Neural cell (in vitro differentiated cells): Measurements from ENCODE around the gene CYP26A1. TPM values are rescaled to one million over a fixed set of nuclear protein-coding genes. Genes with fewer than 3 reads are reported as not detected.

Experiments
- H2AFZ ChIP-seq: fragments of 200-600, 300-800 bp; sonication (generic), shearing (Covaris generic); 2 replicates; pipeline ENCODE4 v1.6.0; 2014; ENCODE audit warnings: low read depth, mild to moderate bottlenecking, antibody characterized with exemption, low read length, moderate library complexity
- H3F3A ChIP-seq: fragments of 200-600 bp; shearing (Covaris generic); 2 replicates; pipeline ENCODE4 v1.6.1; 2016; ENCODE audit warnings: mild to moderate bottlenecking, moderate library complexity, mixed read lengths, antibody characterized with exemption, low read length; ENCODE audit not compliant: insufficient read depth, poor library complexity, severe bottlenecking
- H3K27ac ChIP-seq: fragments of 200-600, 300-800 bp; sonication (generic), shearing (Covaris generic); 2 replicates; pipeline ENCODE4 v1.5.1; 2014; ENCODE audit warnings: mild to moderate bottlenecking, low read length, moderate library complexity
- H3K27me3 ChIP-seq: fragments of 300-800, 200-600 bp; sonication (generic), shearing (Covaris generic); 2 replicates; pipeline ENCODE4 v1.6.0; 2014; ENCODE audit warnings: mild to moderate bottlenecking, low read depth, low read length, moderate library complexity; ENCODE audit not compliant: insufficient read depth
- H3K36me3 ChIP-seq: fragments of 300-800, 200-600 bp; sonication (generic), shearing (Covaris generic); 2 replicates; pipeline ENCODE4 v1.5.1; 2014; ENCODE audit warnings: mild to moderate bottlenecking, antibody characterized with exemption, low read length, moderate library complexity; ENCODE audit not compliant: insufficient read depth
- H3K4me2 ChIP-seq: fragments of 300-800, 200-600 bp; sonication (generic), shearing (Covaris generic); 2 replicates; pipeline ENCODE4 v1.6.0; 2014; ENCODE audit warnings: mild to moderate bottlenecking, low read length
- H3K4me3 ChIP-seq: fragments of 300-800, 200-600 bp; sonication (generic), shearing (Covaris generic); 2 replicates; pipeline ENCODE4 v1.5.1; 2014; ENCODE audit warnings: mild to moderate bottlenecking, low read length, moderate library complexity
- H3K79me2 ChIP-seq: fragments of 200-600 bp; shearing (Covaris generic); replicated peaks from 2 replicates; pipeline ENCODE4 v1.6.0; 2014; ENCODE audit warnings: mild to moderate bottlenecking, low read length, moderate library complexity; ENCODE audit not compliant: insufficient read depth
- H3K9ac ChIP-seq: fragments of 300-800, 200-600 bp; sonication (generic), shearing (Covaris generic); 2 replicates; pipeline ENCODE4 v1.6.1; 2016; ENCODE audit warnings: mild to moderate bottlenecking, low read length, mixed read lengths
- H3K9me2 ChIP-seq: fragments of 200-600 bp; shearing (Covaris generic); 2 replicates; pipeline ENCODE4 v1.6.1; 2016; ENCODE audit warnings: mild to moderate bottlenecking, low read length, mixed read lengths; ENCODE audit not compliant: insufficient read depth
- H3K9me3 ChIP-seq: fragments of 200-600, 300-800 bp; sonication (generic), shearing (Covaris generic); 2 replicates; pipeline ENCODE4 v1.6.1; 2016; ENCODE audit warnings: mild to moderate bottlenecking, mixed run types, low read length, moderate library complexity, mixed read lengths
- H4K20me1 ChIP-seq: fragments of 200-600 bp; shearing (Covaris generic); 2 replicates; pipeline ENCODE4 v1.6.1; 2016; ENCODE audit warnings: mild to moderate bottlenecking, mixed run types; ENCODE audit not compliant: insufficient read depth
- CTCF ChIP-seq: fragments of 450-650 bp; IDR thresholded peaks from 2 replicates; pipeline ENCODE4 v1.5.1; 2014; ENCODE audit warnings: antibody characterized with exemption, mild to moderate bottlenecking, moderate library complexity; ENCODE audit not compliant: poor library complexity, severe bottlenecking
- EP300 ChIP-seq: fragments of 450-650 bp; conservative IDR thresholded peaks from 2 replicates; pipeline ENCODE4 v1.6.1; 2014; ENCODE audit warnings: antibody characterized with exemption, mild to moderate bottlenecking, moderate library complexity; ENCODE audit not compliant: poor library complexity, severe bottlenecking
- EZH2 ChIP-seq: fragments of 200-600, 300-800 bp; shearing (Covaris generic), sonication (generic); IDR thresholded peaks from 2 replicates; pipeline ENCODE4 v1.6.1; 2014; ENCODE audit warnings: antibody characterized with exemption, low read length, borderline replicate concordance, mild to moderate bottlenecking; ENCODE audit not compliant: insufficient read depth, poor library complexity, severe bottlenecking
- MXI1 ChIP-seq: fragments of 450-650 bp; conservative IDR thresholded peaks from 2 replicates; pipeline ENCODE4 v1.6.1; 2014; ENCODE audit warnings: antibody characterized with exemption, mild to moderate bottlenecking; ENCODE audit not compliant: poor library complexity, severe bottlenecking
- POLR2AphosphoS5 ChIP-seq: IDR thresholded peaks from 2 replicates; pipeline ENCODE4 v1.6.1; 2012
- RAD21 ChIP-seq: fragments of 450-650 bp; conservative IDR thresholded peaks from 2 replicates; pipeline ENCODE4 v1.6.1; 2014; ENCODE audit warnings: antibody characterized with exemption, mild to moderate bottlenecking, moderate library complexity
- SMC3 ChIP-seq: fragments of 450-650 bp; conservative IDR thresholded peaks from 2 replicates; pipeline ENCODE4 v1.6.1; 2014; ENCODE audit warnings: antibody characterized with exemption, mild to moderate bottlenecking, moderate library complexity; ENCODE audit not compliant: poor library complexity
- TAF1 ChIP-seq: IDR thresholded peaks from 2 replicates; pipeline ENCODE4 v1.6.1; 2012; ENCODE audit warnings: low read depth
- polyA plus RNA-seq: library from polyadenylated mRNA; depleted of rRNA; stranded (reverse); fragments of >200 nt; gene quantifications from 2 replicates; pipeline ENCODE4 v1.2.3, GENCODE V29; 2014
- TF ChIP-seq, protein P1 (sequence below): IDR thresholded peaks from 2 replicates; pipeline ENCODE4 v1.6.1; 2012; ENCODE audit warnings: borderline replicate concordance

Gene CYP26A1
- polyA plus RNA-seq, 1 donor from 2014 or later, result 0.77 TPM

DNA sequence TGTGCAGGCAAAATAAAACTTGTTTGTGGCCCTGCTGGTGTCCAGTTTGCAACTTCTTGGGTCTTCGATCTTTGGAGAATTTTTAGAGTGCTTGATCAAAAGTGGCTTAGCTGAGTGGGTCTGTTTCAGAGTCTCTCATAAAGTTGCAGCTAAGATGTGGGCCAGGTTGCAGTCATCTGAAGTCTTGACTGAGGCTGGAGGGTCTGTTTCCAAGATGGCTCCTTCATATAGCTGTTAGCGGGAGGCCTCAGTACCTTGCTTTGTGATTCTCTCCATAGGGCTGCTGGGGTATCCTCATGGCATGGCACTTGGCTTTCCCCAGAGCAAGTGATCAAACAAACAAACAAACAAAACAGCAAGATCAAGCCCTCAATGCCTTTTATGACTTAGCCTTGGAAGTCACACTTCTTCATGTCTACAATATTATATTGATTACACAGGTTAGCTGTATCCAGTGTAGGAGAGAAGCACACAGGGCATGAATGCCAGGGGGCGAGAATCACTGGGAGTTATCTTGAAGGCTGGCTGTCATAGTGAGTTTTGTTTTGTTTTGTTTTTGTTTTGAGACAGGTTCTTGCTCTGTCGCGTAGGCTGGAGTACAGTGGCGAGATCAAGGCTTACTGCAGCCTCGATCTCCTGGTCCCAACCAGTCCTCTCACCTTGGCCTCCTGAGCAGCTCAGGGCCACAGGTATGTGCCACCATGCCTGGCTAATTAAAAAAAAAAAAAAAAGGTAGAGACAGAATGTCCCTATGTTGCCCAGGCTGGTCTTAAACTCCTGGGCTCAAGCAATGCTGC, 10.2 kb downstream of the CYP26A1 start:
- Histone ChIP-seq H3K9ac (no peak overlapping the region), H2AFZ (no peak overlapping the region), H3K4me2 (no peak overlapping the region), H4K20me1 (no peaks in the 10 kb centered on the region), H3K36me3 (no peaks in the 10 kb centered on the region), H3K4me3 (no peak overlapping the region), H3K9me2 (no peaks in the 10 kb centered on the region), H3K27me3 (peaks cover 4% of the 10 kb centered on the region), H3F3A (no peaks in the 10 kb centered on the region), H3K27ac (no peak overlapping the region), H3K79me2 (no peaks in the 10 kb centered on the region), H3K9me3 (no peaks in the 10 kb centered on the region)
- TF ChIP-seq EP300 (no peak), MXI1 (no peak), SMC3 (no peak), RAD21 (no peak), CTCF (no peak), POLR2AphosphoS5 (no peak), EZH2 (no peak), TAF1 (no peak)
- TF ChIP-seq, protein P1, sequence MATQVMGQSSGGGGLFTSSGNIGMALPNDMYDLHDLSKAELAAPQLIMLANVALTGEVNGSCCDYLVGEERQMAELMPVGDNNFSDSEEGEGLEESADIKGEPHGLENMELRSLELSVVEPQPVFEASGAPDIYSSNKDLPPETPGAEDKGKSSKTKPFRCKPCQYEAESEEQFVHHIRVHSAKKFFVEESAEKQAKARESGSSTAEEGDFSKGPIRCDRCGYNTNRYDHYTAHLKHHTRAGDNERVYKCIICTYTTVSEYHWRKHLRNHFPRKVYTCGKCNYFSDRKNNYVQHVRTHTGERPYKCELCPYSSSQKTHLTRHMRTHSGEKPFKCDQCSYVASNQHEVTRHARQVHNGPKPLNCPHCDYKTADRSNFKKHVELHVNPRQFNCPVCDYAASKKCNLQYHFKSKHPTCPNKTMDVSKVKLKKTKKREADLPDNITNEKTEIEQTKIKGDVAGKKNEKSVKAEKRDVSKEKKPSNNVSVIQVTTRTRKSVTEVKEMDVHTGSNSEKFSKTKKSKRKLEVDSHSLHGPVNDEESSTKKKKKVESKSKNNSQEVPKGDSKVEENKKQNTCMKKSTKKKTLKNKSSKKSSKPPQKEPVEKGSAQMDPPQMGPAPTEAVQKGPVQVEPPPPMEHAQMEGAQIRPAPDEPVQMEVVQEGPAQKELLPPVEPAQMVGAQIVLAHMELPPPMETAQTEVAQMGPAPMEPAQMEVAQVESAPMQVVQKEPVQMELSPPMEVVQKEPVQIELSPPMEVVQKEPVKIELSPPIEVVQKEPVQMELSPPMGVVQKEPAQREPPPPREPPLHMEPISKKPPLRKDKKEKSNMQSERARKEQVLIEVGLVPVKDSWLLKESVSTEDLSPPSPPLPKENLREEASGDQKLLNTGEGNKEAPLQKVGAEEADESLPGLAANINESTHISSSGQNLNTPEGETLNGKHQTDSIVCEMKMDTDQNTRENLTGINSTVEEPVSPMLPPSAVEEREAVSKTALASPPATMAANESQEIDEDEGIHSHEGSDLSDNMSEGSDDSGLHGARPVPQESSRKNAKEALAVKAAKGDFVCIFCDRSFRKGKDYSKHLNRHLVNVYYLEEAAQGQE, result no peak

DNA sequence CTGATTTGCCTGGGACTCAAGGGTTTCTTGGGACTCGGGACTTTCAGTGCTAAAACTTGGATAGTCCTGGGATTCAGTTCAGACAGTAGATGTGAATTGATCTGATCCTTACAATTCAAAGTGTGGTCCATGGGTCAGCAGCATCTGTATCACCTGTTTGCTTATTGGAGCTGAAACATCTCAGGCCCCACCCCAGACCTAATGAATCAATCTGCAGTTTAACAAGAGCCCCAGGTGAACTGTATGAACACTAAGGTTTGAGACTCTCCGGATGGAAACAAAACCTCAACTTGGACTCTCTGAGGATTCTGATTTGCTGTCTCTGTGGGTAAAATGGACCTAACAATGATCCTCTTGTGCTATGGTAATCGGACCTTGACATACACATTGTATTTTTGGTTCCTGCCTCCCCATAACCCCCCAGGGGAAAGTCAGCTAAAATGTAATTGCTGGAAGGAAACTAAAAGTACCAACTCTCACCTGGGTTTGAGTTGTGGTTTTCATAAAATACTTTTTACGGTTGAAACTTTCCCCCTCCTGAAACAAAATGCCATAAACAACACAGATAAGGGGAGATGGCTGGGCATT, 11.7 kb downstream of the CYP26A1 start:
- Histone ChIP-seq H3K4me2 (no peak overlapping the region), H3K9ac (no peak overlapping the region)
- TF ChIP-seq CTCF (no peak), MXI1 (no peak), EZH2 (no peak), TAF1 (no peak), EP300 (no peak), SMC3 (no peak), POLR2AphosphoS5 (no peak), RAD21 (no peak)
- TF ChIP-seq, protein P1, result no peak

More for the DNA sequence above, 11.7 kb downstream of the CYP26A1 start:
- Histone ChIP-seq H3K27me3 (no peaks in the 10 kb centered on the region), H3K27ac (no peak overlapping the region), H3K9me3 (no peaks in the 10 kb centered on the region), H3K4me3 (no peak overlapping the region), H3K9me2 (no peaks in the 10 kb centered on the region), H4K20me1 (no peaks in the 10 kb centered on the region), H3F3A (no peaks in the 10 kb centered on the region), H3K36me3 (no peaks in the 10 kb centered on the region), H2AFZ (no peak overlapping the region), H3K79me2 (no peaks in the 10 kb centered on the region)
